ENCODE data around the gene CNST. TPM values are rescaled to one million over a fixed set of nuclear protein-coding genes. Genes with fewer than 3 reads are reported as not detected.
"Not testable (repeated sequence)": the region's sequence is repeated elsewhere in the genome, so short reads cannot be mapped to it uniquely, and the experiment has no call there.

The CNST gene
- total RNA-seq, 2 experiments from 2014 or later, result 26.9 to 30.4 TPM

- Mint-ChIP-seq H3K27me3 (ENCODE audit: low read depth) (no peaks in the 10 kb centered on the region), H3K27ac (peak overlapping the region; percentile 97), H3K4me3 (peak overlapping the region; percentile 97), H3K36me3 (ENCODE audit: low read depth) (peaks cover 20% of the 10 kb centered on the region), H3K4me1 (ENCODE audit: low read depth) (peaks cover 43% of the 10 kb centered on the region), H3K9me3 (ENCODE audit: insufficient read depth) (no peaks in the 10 kb centered on the region)
- no peak for DNase-seq
- ChIA-PET POLR2A (interaction anchor here (0.8 kb wide), 1 partner anchor 11 kb away, joined by 3 read pairs; no protein-coding TSS in a partner anchor), CTCF (interaction anchor here (2.9 kb wide), 1 partner anchor 67 kb away, joined by 7 read pairs; no protein-coding TSS in a partner anchor)
- ATAC-seq, result no peak
Observed at GRCh38 chr1:246564839-246565750, 1.2 kb upstream of the CNST start.

GRCh38 chr1:246565751-246566127, 517 bp upstream of the CNST start:
- Mint-ChIP-seq H3K9me3 (ENCODE audit: insufficient read depth) (no peaks in the 10 kb centered on the region), H3K27me3 (ENCODE audit: low read depth) (no peaks in the 10 kb centered on the region), H3K27ac (peak overlapping the region; percentile 97), H3K4me3 (peak overlapping the region; percentile 97), H3K36me3 (ENCODE audit: low read depth) (peaks cover 18% of the 10 kb centered on the region), H3K4me1 (ENCODE audit: low read depth) (peaks cover 48% of the 10 kb centered on the region)
- ChIA-PET CTCF (interaction anchor here (2.9 kb wide), 1 partner anchor 68 kb away, joined by 7 read pairs; no protein-coding TSS in a partner anchor), POLR2A (interaction anchor here (0.8 to 2.0 kb wide), 5 partner anchors 12 to 1731 kb away, joined by 3 to 7 read pairs (median 4); partner anchors contain the start of gene SCCPDH)
- peak; percentile 3 for ATAC-seq
- no peak for DNase-seq

- no peak for DNase-seq
- Mint-ChIP-seq H3K36me3 (ENCODE audit: low read depth) (peaks cover 21% of the 10 kb centered on the region), H3K27me3 (ENCODE audit: low read depth) (no peaks in the 10 kb centered on the region), H3K9me3 (ENCODE audit: insufficient read depth) (no peaks in the 10 kb centered on the region), H3K4me3 (peak overlapping the region; percentile 97), H3K27ac (peak overlapping the region; percentile 97), H3K4me1 (ENCODE audit: low read depth) (peaks cover 60% of the 10 kb centered on the region)
- CTCF ChIA-PET, result interaction anchor here (0.7 to 2.9 kb wide), 3 partner anchors 60 to 82 kb away, joined by 3 to 7 read pairs (median 5); partner anchors contain the start of gene SMYD3
- POLR2A ChIA-PET, result interaction anchor here (0.6 to 2.0 kb wide), 10 partner anchors 9 to 1732 kb away, joined by 3 to 7 read pairs (median 4); partner anchors contain the start of gene SCCPDH
- no peak for ATAC-seq
Observed at GRCh38 chr1:246566813-246567645, 773 bp downstream of the CNST start.

GRCh38 chr1:246567646-246568235, 1.5 kb downstream of the CNST start:
- Mint-ChIP-seq H3K36me3 (ENCODE audit: low read depth) (peaks cover 21% of the 10 kb centered on the region), H3K4me3 (peak overlapping the region; percentile 97), H3K9me3 (ENCODE audit: insufficient read depth) (no peaks in the 10 kb centered on the region), H3K27ac (peak overlapping the region; percentile 97), H3K27me3 (ENCODE audit: low read depth) (no peaks in the 10 kb centered on the region), H3K4me1 (ENCODE audit: low read depth) (peaks cover 63% of the 10 kb centered on the region)
- no peak for DNase-seq
- POLR2A ChIA-PET, result interaction anchor here (0.6 to 2.0 kb wide), 5 partner anchors 41 to 1733 kb away, joined by 3 to 7 read pairs (median 4); partner anchors contain the start of gene SCCPDH
- CTCF ChIA-PET, result interaction anchor here (0.7 to 2.9 kb wide), 3 partner anchors 61 to 82 kb away, joined by 3 to 7 read pairs (median 5); partner anchors contain the start of gene SMYD3
- ATAC-seq, result no peak

- ATAC-seq (peak; percentile 5), DNase-seq (peak; percentile 46)
- H3K4me1 Mint-ChIP-seq (ENCODE audit: low read depth), result peaks cover 64% of the 10 kb centered on the region
- H3K9me3 Mint-ChIP-seq (ENCODE audit: insufficient read depth), result no peaks in the 10 kb centered on the region
- H3K27ac Mint-ChIP-seq, result peak overlapping the region; percentile 95
- CTCF ChIA-PET, result interaction anchor here (1.5 kb wide), 1 partner anchor 12 kb away, joined by 3 read pairs; no protein-coding TSS in a partner anchor
- no peaks in the 10 kb centered on the region for H3K27me3 Mint-ChIP-seq (ENCODE audit: low read depth)
- H3K4me3 Mint-ChIP-seq, result peak overlapping the region; percentile 63
- POLR2A ChIA-PET, result interaction anchor here (0.6 kb wide), 1 partner anchor 100 kb away, joined by 3 read pairs; no protein-coding TSS in a partner anchor
- H3K36me3 Mint-ChIP-seq (ENCODE audit: low read depth), result peaks cover 17% of the 10 kb centered on the region
Observed at GRCh38 chr1:246569248-246570238, 3.3 kb downstream of the CNST start.

- H3K27me3 Mint-ChIP-seq (ENCODE audit: low read depth); POLR2A ChIA-PET; H3K9me3 Mint-ChIP-seq (ENCODE audit: insufficient read depth); ATAC-seq; DNase-seq: not testable (repeated sequence)
- CTCF ChIA-PET, result interaction anchor here (0.9 to 1.5 kb wide), 2 partner anchors 11 to 118 kb away, joined by 3 read pairs; no protein-coding TSS in a partner anchor
- H3K4me3 Mint-ChIP-seq, result peak overlapping the region; percentile 32
- peak overlapping the region; percentile 82 for H3K27ac Mint-ChIP-seq
- peaks cover 20% of the 10 kb centered on the region for H3K36me3 Mint-ChIP-seq (ENCODE audit: low read depth)
- peaks cover 56% of the 10 kb centered on the region for H3K4me1 Mint-ChIP-seq (ENCODE audit: low read depth)
Observed at GRCh38 chr1:246571309-246571708, 5.1 kb downstream of the CNST start.

GRCh38 chr1:246571953-246572352, 5.7 kb downstream of the CNST start:
- DNase-seq, result no peak
- Mint-ChIP-seq H3K4me3 (no peak overlapping the region), H3K27me3 (ENCODE audit: low read depth) (no peaks in the 10 kb centered on the region), H3K4me1 (ENCODE audit: low read depth) (peaks cover 61% of the 10 kb centered on the region), H3K36me3 (ENCODE audit: low read depth) (peaks cover 22% of the 10 kb centered on the region), H3K27ac (no peak overlapping the region), H3K9me3 (ENCODE audit: insufficient read depth) (no peaks in the 10 kb centered on the region)
- ChIA-PET CTCF (interaction anchor here (0.9 kb wide), 1 partner anchor 117 kb away, joined by 3 read pairs; no protein-coding TSS in a partner anchor), POLR2A (interaction anchor here (0.6 kb wide), 1 partner anchor 274 kb away, joined by 3 read pairs; no protein-coding TSS in a partner anchor)
- no peak for ATAC-seq

GRCh38 chr1:246572785-246573184, 6.5 kb downstream of the CNST start:
- ATAC-seq (no peak), DNase-seq (no peak)
- no peak overlapping the region for H3K27ac Mint-ChIP-seq
- H3K4me3 Mint-ChIP-seq, result no peak overlapping the region
- no peaks in the 10 kb centered on the region for H3K9me3 Mint-ChIP-seq (ENCODE audit: insufficient read depth)
- H3K4me1 Mint-ChIP-seq (ENCODE audit: low read depth), result peaks cover 64% of the 10 kb centered on the region
- no peaks in the 10 kb centered on the region for H3K27me3 Mint-ChIP-seq (ENCODE audit: low read depth)
- CTCF ChIA-PET, result no interaction called here
- H3K36me3 Mint-ChIP-seq (ENCODE audit: low read depth), result peaks cover 26% of the 10 kb centered on the region
- POLR2A ChIA-PET, result no interaction called here

- Mint-ChIP-seq H3K27ac (peak overlapping the region; percentile 1), H3K27me3 (ENCODE audit: low read depth) (no peaks in the 10 kb centered on the region), H3K4me3 (no peak overlapping the region), H3K4me1 (ENCODE audit: low read depth) (peaks cover 60% of the 10 kb centered on the region), H3K9me3 (ENCODE audit: insufficient read depth) (no peaks in the 10 kb centered on the region), H3K36me3 (ENCODE audit: low read depth) (peaks cover 28% of the 10 kb centered on the region)
- DNase-seq (no peak), ATAC-seq (no peak)
- ChIA-PET POLR2A (no interaction called here), CTCF (no interaction called here)
Observed at GRCh38 chr1:246573491-246573890, 7.2 kb downstream of the CNST start.

GRCh38 chr1:246576709-246577032, 10.4 kb downstream of the CNST start:
- ChIA-PET CTCF (interaction anchor here (0.8 kb wide), 1 partner anchor 26 kb away, joined by 3 read pairs; no protein-coding TSS in a partner anchor), POLR2A (no interaction called here)
- ATAC-seq, result no peak
- Mint-ChIP-seq H3K4me3 (no peak overlapping the region), H3K27ac (no peak overlapping the region), H3K4me1 (ENCODE audit: low read depth) (peaks cover 38% of the 10 kb centered on the region), H3K27me3 (ENCODE audit: low read depth) (no peaks in the 10 kb centered on the region), H3K36me3 (ENCODE audit: low read depth) (peaks cover 22% of the 10 kb centered on the region), H3K9me3 (ENCODE audit: insufficient read depth) (no peaks in the 10 kb centered on the region)
- DNase-seq, result no peak

All from activated CD8-positive, alpha-beta T cell treated with anti-CD3 and anti-CD28 coated beads, Interleukin-2, amount 10 ng/mL, durations not matched to agents 7 days and 5 days (primary cell).